Neutrophil (primary cell): ENCODE data around the gene FAAP100.

Experiments
- H3K27ac ChIP-seq: fragments of 200-600 bp; sonication (generic); 2 replicates; pipeline ENCODE4 v1.5.1; 2016; ENCODE audit warnings: mild to moderate bottlenecking, moderate library complexity
- H3K27me3 ChIP-seq: fragments of 200-600 bp; sonication (generic); 2 replicates; pipeline ENCODE4 v1.6.0; 2016; ENCODE audit warnings: mild to moderate bottlenecking
- H3K36me3 ChIP-seq: fragments of 200-600 bp; sonication (generic); 2 replicates; pipeline ENCODE4 v1.5.1; 2017
- H3K4me1 ChIP-seq, 2 experiments: fragments of 200-600 bp in 1 of 2; sonication (generic) in 1 of 2; 1 replicate in 1 of 2; 2 replicates in 1 of 2; pipeline versions ENCODE4 v1.5.1 to v1.6.1; 2013 to 2016; ENCODE audit warnings: low read depth in 1 of 2, low read length in 1 of 2, mild to moderate bottlenecking in 1 of 2, moderate library complexity in 1 of 2; ENCODE audit not compliant: control insufficient read depth in 1 of 2, insufficient read depth in 1 of 2
- H3K4me3 ChIP-seq, 2 experiments: fragments of 200-600 bp in 1 of 2; sonication (generic) in 1 of 2; 1 replicate in 1 of 2; 2 replicates in 1 of 2; pipeline ENCODE4 v1.5.1; 2013 to 2016; ENCODE audit warnings: low read depth in 1 of 2, low read length in 1 of 2, mild to moderate bottlenecking in 1 of 2, moderate library complexity in 1 of 2
- H3K9me3 ChIP-seq: fragments of 200-600 bp; sonication (generic); 2 replicates; pipeline ENCODE4 v1.5.1; 2016
- TF ChIP-seq, protein P1 (sequence below): fragments of 200-600 bp; sonication (generic); IDR thresholded peaks from 2 replicates; pipeline ENCODE4 v1.5.1; 2016; ENCODE audit warnings: antibody characterized with exemption

FAAP100 gene, protein sequence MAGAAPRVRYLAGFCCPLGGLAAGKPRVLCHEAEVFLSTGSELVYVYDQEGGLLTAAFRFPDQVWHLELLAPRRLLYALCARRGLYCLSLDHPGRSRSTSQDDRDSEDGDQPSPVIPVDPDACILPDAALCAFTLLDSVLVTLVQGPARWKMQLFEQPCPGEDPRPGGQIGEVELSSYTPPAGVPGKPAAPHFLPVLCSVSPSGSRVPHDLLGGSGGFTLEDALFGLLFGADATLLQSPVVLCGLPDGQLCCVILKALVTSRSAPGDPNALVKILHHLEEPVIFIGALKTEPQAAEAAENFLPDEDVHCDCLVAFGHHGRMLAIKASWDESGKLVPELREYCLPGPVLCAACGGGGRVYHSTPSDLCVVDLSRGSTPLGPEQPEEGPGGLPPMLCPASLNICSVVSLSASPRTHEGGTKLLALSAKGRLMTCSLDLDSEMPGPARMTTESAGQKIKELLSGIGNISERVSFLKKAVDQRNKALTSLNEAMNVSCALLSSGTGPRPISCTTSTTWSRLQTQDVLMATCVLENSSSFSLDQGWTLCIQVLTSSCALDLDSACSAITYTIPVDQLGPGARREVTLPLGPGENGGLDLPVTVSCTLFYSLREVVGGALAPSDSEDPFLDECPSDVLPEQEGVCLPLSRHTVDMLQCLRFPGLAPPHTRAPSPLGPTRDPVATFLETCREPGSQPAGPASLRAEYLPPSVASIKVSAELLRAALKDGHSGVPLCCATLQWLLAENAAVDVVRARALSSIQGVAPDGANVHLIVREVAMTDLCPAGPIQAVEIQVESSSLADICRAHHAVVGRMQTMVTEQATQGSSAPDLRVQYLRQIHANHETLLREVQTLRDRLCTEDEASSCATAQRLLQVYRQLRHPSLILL

DNA sequence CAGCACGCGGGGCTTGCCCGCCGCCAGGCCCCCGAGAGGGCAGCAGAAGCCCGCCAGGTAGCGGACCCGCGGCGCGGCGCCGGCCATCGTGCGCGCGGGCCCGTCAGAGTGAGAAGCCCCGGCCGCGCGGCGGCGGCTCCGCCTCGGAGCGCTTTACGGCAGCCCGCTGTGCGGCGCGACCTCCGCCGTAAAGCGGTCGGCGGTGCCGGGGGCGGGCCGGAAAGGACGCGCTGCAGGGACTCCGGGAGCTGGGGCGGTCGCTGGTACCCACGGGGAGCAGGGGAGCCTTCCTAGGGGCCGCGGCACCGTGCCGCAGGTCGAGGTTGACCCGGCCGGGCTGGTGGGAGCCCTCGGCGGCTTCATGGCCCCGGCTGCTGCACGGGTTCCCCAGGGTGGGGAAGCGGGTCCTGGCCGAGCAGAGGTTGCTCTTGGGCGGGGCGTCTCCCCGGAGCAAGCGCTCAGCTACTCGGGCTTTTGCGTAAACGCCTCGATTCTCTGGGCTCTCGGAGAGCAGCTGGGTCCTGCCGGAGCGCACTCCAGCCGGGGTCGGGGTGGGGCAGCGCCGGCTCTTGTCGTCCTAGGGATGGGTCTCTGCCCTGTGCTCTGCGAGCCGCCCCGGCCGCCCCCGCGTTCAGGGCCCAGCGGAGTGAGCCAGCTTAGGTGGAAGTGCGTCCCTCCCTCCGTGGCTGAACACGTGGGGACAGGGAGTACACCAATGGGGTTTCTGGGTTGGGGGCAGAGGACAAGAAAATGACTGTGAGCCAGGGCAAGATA lies at the start of gene FAAP100:
FAAP100 (minus strand) TSS at position 110 of the 774 bp plus-strand sequence; CDS start at position 87, 23 bp downstream.
- TF ChIP-seq, protein P1, sequence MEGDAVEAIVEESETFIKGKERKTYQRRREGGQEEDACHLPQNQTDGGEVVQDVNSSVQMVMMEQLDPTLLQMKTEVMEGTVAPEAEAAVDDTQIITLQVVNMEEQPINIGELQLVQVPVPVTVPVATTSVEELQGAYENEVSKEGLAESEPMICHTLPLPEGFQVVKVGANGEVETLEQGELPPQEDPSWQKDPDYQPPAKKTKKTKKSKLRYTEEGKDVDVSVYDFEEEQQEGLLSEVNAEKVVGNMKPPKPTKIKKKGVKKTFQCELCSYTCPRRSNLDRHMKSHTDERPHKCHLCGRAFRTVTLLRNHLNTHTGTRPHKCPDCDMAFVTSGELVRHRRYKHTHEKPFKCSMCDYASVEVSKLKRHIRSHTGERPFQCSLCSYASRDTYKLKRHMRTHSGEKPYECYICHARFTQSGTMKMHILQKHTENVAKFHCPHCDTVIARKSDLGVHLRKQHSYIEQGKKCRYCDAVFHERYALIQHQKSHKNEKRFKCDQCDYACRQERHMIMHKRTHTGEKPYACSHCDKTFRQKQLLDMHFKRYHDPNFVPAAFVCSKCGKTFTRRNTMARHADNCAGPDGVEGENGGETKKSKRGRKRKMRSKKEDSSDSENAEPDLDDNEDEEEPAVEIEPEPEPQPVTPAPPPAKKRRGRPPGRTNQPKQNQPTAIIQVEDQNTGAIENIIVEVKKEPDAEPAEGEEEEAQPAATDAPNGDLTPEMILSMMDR: peak; percentile 36
- Histone ChIP-seq H3K36me3 (peaks cover 24% of the 10 kb centered on the region), H3K4me1 (peaks cover 28% of the 10 kb centered on the region in 2 experiments), H3K9me3 (no peaks in the 10 kb centered on the region), H3K27ac (peak within 1 kb of the TSS; percentile 87), H3K4me3 (peak within 1 kb of the TSS; percentile 92 to 99), H3K27me3 (no peaks in the 10 kb centered on the region)

DNA sequence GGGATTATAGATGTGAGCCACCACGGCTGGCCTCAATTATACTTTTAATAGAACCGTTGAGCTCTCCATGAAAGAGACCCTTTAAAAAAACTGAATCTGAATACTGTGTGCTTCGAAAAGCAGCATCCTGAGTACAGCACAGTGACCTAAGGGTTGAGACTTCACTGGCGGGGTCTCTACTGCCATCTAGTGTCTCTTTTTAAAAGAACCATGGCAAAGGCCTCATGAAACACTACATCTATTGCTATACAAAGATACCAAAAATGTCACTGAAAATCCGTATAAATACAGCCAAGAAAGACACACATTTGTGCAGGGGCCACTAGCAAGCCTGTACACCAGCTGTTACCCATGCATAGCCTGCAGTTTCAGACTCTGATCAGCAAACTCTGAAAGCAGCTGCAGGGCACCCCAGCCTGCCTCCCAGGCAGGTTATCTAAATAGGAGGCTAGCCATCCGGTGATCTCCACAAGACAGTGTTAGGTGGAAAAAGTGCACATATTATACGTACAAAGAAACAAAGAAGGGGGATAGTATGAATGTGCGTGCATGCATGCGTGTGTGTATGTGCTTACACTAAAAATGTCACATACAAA lies 49.5 kb upstream of the FAAP100 start:
- H3K4me1 ChIP-seq: peaks cover 6 to 7% of the 10 kb centered on the region in 2 experiments
- no peak overlapping the region for H3K4me3 ChIP-seq
- peaks cover 87% of the 10 kb centered on the region for H3K36me3 ChIP-seq
- no peaks in the 10 kb centered on the region for H3K9me3 ChIP-seq
- no peak overlapping the region for H3K27ac ChIP-seq
- no peaks in the 10 kb centered on the region for H3K27me3 ChIP-seq
- TF ChIP-seq, protein P1: peak; percentile 61

DNA sequence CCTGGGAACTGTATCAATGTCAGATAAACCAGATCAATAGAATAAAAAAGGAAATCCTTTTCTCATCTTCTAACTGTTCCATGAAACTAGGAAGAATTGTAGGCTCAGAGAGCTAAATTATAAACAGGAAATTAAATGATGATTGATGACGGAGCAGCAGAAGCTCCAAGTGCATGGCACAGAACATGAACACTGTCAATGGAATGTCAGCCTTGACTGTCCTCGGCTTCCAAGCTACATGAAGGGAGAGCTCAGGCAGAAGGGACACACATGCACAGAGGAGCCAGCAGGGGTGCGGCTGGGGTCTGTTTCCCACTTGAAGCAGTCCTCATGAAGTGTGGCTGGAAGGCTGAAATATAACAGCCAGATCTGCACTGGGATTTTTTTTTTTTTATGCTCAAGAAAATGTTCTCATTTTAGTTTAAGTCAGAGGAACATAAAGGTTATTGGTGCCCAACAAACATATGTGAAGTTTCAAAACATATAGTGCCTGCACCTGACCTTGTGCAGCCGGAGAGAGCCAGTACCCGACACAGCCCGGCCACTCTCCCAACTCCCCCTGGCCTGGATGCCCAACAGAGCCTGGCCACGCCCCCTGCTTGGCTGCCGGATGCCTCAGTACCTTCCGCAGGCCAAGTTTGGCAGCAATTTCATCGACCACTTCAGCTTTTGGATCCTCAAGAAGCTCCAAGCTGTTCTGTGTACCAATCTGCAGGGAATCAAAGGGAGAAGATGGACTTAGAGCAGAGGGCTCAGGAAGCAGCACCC lies 47.8 kb upstream of the FAAP100 start:
- Histone ChIP-seq H3K9me3 (no peaks in the 10 kb centered on the region), H3K36me3 (peaks cover 89% of the 10 kb centered on the region), H3K27ac (no peak overlapping the region), H3K4me1 (no peaks in the 10 kb centered on the region), H3K27me3 (no peaks in the 10 kb centered on the region), H3K4me3 (no peak overlapping the region)
- TF ChIP-seq, protein P1: no peak

DNA sequence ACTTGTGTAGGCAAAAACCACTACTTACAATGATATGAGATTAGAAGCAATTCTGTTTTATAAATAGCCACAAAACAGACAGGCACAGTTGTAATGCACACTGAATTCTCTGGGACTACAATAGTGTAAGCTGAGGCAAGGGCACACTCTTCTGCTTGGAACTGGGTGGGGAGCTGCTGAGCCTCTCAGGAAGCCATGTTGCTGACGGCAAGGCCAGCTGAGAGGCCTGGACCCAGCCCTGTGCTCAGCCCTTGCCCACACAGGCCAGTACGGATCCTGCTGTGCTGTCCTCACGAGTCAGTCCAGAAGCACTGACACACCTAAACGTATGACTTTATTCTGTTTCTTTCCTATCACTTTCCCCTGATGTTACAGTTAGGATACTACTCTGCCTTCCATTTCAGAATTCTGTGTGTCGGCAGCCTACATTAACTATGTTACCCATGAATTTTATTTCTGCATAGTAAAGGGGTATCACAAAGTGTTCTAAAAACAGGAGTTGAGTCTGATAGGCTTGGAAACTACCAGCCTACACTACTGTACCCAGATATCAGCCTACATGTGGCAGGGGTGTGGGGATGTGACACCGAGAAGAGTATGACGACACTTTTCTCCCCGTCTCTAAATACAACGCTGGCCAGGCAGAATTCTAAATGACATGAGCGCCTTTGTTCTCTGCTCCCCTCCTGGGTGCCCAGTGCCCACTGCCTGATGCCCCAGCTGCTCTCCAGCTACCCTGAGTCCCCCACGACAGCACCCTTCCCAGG lies 41.1 kb upstream of the FAAP100 start:
- peaks cover 91% of the 10 kb centered on the region for H3K36me3 ChIP-seq

More for the DNA sequence above, 41.1 kb upstream of the FAAP100 start:
- Histone ChIP-seq H3K27ac (no peak overlapping the region), H3K9me3 (no peaks in the 10 kb centered on the region), H3K4me3 (no peak overlapping the region), H3K27me3 (no peaks in the 10 kb centered on the region), H3K4me1 (no peaks in the 10 kb centered on the region)
- TF ChIP-seq, protein P1: no peak
